ENCODE data around the gene MOG.

The MOG gene

GRCh38 chr6:29656798-29657197 lies at the start of gene MOG:
Gene MOG (plus strand): TSS chr6:29657092. CDS start chr6:29657210, 118 bp downstream.
- no peak for DNase-seq (ENCODE audit: low read depth)

GRCh38 chr6:29608131-29608530 lies 48.8 kb upstream of the MOG start:
- DNase-seq (ENCODE audit: low read depth), result no peak

GRCh38 chr6:29610540-29610939 lies 46.4 kb upstream of the MOG start:
- no peak for DNase-seq (ENCODE audit: low read depth)

GRCh38 chr6:29611426-29611825 lies 45.5 kb upstream of the MOG start:
- no peak for DNase-seq (ENCODE audit: low read depth)

GRCh38 chr6:29617782-29618554 lies 38.9 kb upstream of the MOG start:
- DNase-seq (ENCODE audit: low read depth), result no peak

GRCh38 chr6:29619578-29620160 lies 37.2 kb upstream of the MOG start:
- no peak for DNase-seq (ENCODE audit: low read depth)

- DNase-seq (ENCODE audit: low read depth), result no peak
Measured at GRCh38 chr6:29620630-29621029, 36.3 kb upstream of the MOG start.

GRCh38 chr6:29624520-29624961 lies 32.4 kb upstream of the MOG start:
- no peak for DNase-seq (ENCODE audit: low read depth)

GRCh38 chr6:29625337-29625930 lies 31.5 kb upstream of the MOG start:
- DNase-seq (ENCODE audit: low read depth), result no peak

- DNase-seq (ENCODE audit: low read depth), result no peak
Measured at GRCh38 chr6:29626948-29627754, 29.7 kb upstream of the MOG start.

GRCh38 chr6:29627755-29628418 lies 29.0 kb upstream of the MOG start:
- no peak for DNase-seq (ENCODE audit: low read depth)

- DNase-seq (ENCODE audit: low read depth), result no peak
Measured at GRCh38 chr6:29628419-29629281, 28.2 kb upstream of the MOG start.

- DNase-seq (ENCODE audit: low read depth), result no peak
Measured at GRCh38 chr6:29629571-29629970, 27.3 kb upstream of the MOG start.

GRCh38 chr6:29630315-29630714 lies 26.6 kb upstream of the MOG start:
- DNase-seq (ENCODE audit: low read depth), result no peak

GRCh38 chr6:29631209-29631810 lies 25.6 kb upstream of the MOG start:
- DNase-seq (ENCODE audit: low read depth), result no peak

GRCh38 chr6:29631860-29632731 lies 24.8 kb upstream of the MOG start:
- DNase-seq (ENCODE audit: low read depth), result no peak

GRCh38 chr6:29632789-29633533 lies 23.9 kb upstream of the MOG start, which contains the start of gene GABBR1:
Gene GABBR1 (minus strand): TSS chr6:29633183. CDS start chr6:29632385, 798 bp downstream.
- DNase-seq (ENCODE audit: low read depth), result peak; percentile 30

GRCh38 chr6:29633534-29633905 lies 23.4 kb upstream of the MOG start:
- DNase-seq (ENCODE audit: low read depth), result no peak

GRCh38 chr6:29637247-29637646 lies 19.6 kb upstream of the MOG start:
- no peak for DNase-seq (ENCODE audit: low read depth)
